Cardiac muscle cell (in vitro differentiated cells and primary cell): Measurements from ENCODE around the gene ARL15. TPM values are rescaled to one million over a fixed set of nuclear protein-coding genes. Genes with fewer than 3 reads are reported as not detected.

ENCODE experiments used
- DNase-seq, 2 donors: peaks; one replicate each; pipeline versions ENCODE4 v3.0.0 to v3.0.0-alpha.2; 2010 to 2017; ENCODE audit warnings: low read depth in 1 of 2, low spot score in 1 of 2
- H3K27ac ChIP-seq: fragments of 200-600 bp; sonication (generic); 2 replicates; pipeline ENCODE4 v1.5.1; 2016
- H3K27me3 ChIP-seq: fragments of 200-600 bp; sonication (generic); 2 replicates; pipeline ENCODE4 v1.6.0; 2016; ENCODE audit warnings: control low read depth
- H3K36me3 ChIP-seq: fragments of 200-600 bp; sonication (generic); 2 replicates; pipeline ENCODE4 v1.5.1; 2016; ENCODE audit warnings: control low read depth
- H3K4me1 ChIP-seq: fragments of 200-600 bp; sonication (generic); 2 replicates; pipeline ENCODE4 v1.8.1; 2017; ENCODE audit warnings: low read depth, mild to moderate bottlenecking, mixed run types
- H3K4me3 ChIP-seq: fragments of 200-600 bp; sonication (generic); 2 replicates; pipeline ENCODE4 v1.5.1; 2016; ENCODE audit warnings: mild to moderate bottlenecking
- H3K9me3 ChIP-seq: fragments of 200-600 bp; sonication (generic); 2 replicates; pipeline ENCODE4 v1.5.1; 2017; ENCODE audit warnings: low read depth, mild to moderate bottlenecking, control low read depth
- CTCF ChIP-seq: IDR thresholded peaks from 2 replicates; pipeline ENCODE4 v1.5.1; 2012; ENCODE audit warnings: low read depth, mild to moderate bottlenecking, low read length
- polyA plus RNA-seq: library from polyadenylated mRNA; unstranded; fragments of >200 nt; fragmentation: Nextera tagmentation; extraction: Ambion mirVana; gene quantifications from 2 replicates; pipeline ENCODE4 v1.2.1, GENCODE V29; 2016
- total RNA-seq: library from RNA; depleted of rRNA; stranded (reverse); fragments of >200 nt; gene quantifications from 2 replicates; pipeline ENCODE4 v1.2.3, GENCODE V29; 2016

ARL15 gene
- total and polyA plus RNA-seq, 2 experiments from 2014 or later: 23.2 to 27.4 TPM

GRCh38 chr5:54281960-54282692, 28.2 kb downstream of the ARL15 start:
- no peak for TF ChIP-seq CTCF
- H3K36me3 ChIP-seq: no peaks in the 10 kb centered on the region
- peaks cover 4% of the 10 kb centered on the region for H3K4me1 ChIP-seq
- H3K9me3 ChIP-seq: no peaks in the 10 kb centered on the region
- H3K4me3 ChIP-seq: no peak overlapping the region
- H3K27me3 ChIP-seq: no peaks in the 10 kb centered on the region
- DNase-seq: no peak
- H3K27ac ChIP-seq: no peak overlapping the region

- H3K27me3 ChIP-seq: no peaks in the 10 kb centered on the region
- no peaks in the 10 kb centered on the region for H3K36me3 ChIP-seq
- H3K9me3 ChIP-seq: no peaks in the 10 kb centered on the region
- no peak for DNase-seq
- H3K4me1 ChIP-seq: no peaks in the 10 kb centered on the region
- TF ChIP-seq CTCF: no peak
- no peak overlapping the region for H3K4me3 ChIP-seq
- H3K27ac ChIP-seq: no peak overlapping the region
Observed at GRCh38 chr5:54279960-54280359, 30.4 kb downstream of the ARL15 start.

GRCh38 chr5:54278979-54279717, 31.2 kb downstream of the ARL15 start:
- TF ChIP-seq CTCF: no peak

GRCh38 chr5:54278036-54278830, 32.1 kb downstream of the ARL15 start:
- peak in 1 of 2 donors; percentile 22 for DNase-seq
- Histone ChIP-seq H3K9me3 (no peaks in the 10 kb centered on the region), H3K36me3 (no peaks in the 10 kb centered on the region), H3K27ac (peak overlapping the region; percentile 69), H3K4me3 (no peak overlapping the region), H3K27me3 (no peaks in the 10 kb centered on the region), H3K4me1 (no peaks in the 10 kb centered on the region)
- TF ChIP-seq CTCF: no peak

More at GRCh38 chr5:54278979-54279717, 31.2 kb downstream of the ARL15 start:
- H3K27ac ChIP-seq: no peak overlapping the region
- no peaks in the 10 kb centered on the region for H3K4me1 ChIP-seq
- no peak overlapping the region for H3K4me3 ChIP-seq
- DNase-seq: no peak
- no peaks in the 10 kb centered on the region for H3K9me3 ChIP-seq
- H3K36me3 ChIP-seq: no peaks in the 10 kb centered on the region
- no peaks in the 10 kb centered on the region for H3K27me3 ChIP-seq

GRCh38 chr5:54276048-54276447, 34.3 kb downstream of the ARL15 start:
- H3K9me3 ChIP-seq: no peaks in the 10 kb centered on the region
- no peaks in the 10 kb centered on the region for H3K27me3 ChIP-seq
- H3K4me3 ChIP-seq: no peak overlapping the region
- no peak for TF ChIP-seq CTCF
- H3K36me3 ChIP-seq: no peaks in the 10 kb centered on the region
- no peak for DNase-seq
- H3K4me1 ChIP-seq: no peaks in the 10 kb centered on the region
- H3K27ac ChIP-seq: no peak overlapping the region
